Measurements from ENCODE around the gene SOD1.

GRCh38 chr21:31698461-31698860, 39.0 kb downstream of the SOD1 start:
- TF ChIP-seq EP300 (IDR thresholded peaks at IDR 0.05; ENCODE audit: borderline replicate concordance in 1 of 2, low read depth in 2 of 2, low read length in 2 of 2) = no peak
- TF ChIP-seq CTCF (IDR thresholded peaks at IDR 0.05; ENCODE audit: control extremely low read depth in 1 of 3, insufficient read depth in 1 of 3, low read depth in 1 of 3, low read length in 3 of 3) = no peak
- no peak for TF ChIP-seq POLR2AphosphoS5 (IDR thresholded peaks at IDR 0.05; ENCODE audit: low read depth, low read length)
- TF ChIP-seq TEAD4 (IDR thresholded peaks at IDR 0.05; ENCODE audit: low read depth, low read length) = no peak
- no peak for TF ChIP-seq POLR2A (IDR thresholded peaks at IDR 0.05; ENCODE audit: control extremely low read depth in 1 of 2, low read depth in 2 of 2, low read length in 2 of 2)
- TF ChIP-seq RFX5 (IDR thresholded peaks at IDR 0.05; ENCODE audit: borderline replicate concordance, low read depth, low read length) = no peak
- TF ChIP-seq CREB1 (IDR thresholded peaks at IDR 0.05) = no peak
- TF ChIP-seq SUZ12 (IDR thresholded peaks at IDR 0.05; ENCODE audit: low read length) = no peak
